Fibroblast of mammary gland (primary cell): ENCODE results near the gene TLR9.
A peak's percentile ranks its signal among the peaks of the same experiment; 100 is the strongest.

Experiments
- DNase-seq: peaks from one replicate; pipeline ENCODE4 v3.0.0-alpha.2; 2010; ENCODE audit warnings: low read depth
- H3K4me3 ChIP-seq: 2 replicates; pipeline ENCODE4 v1.5.1; 2011; ENCODE audit warnings: low read depth, mild to moderate bottlenecking, low read length, moderate library complexity; ENCODE audit not compliant: control insufficient read depth
- CTCF ChIP-seq: conservative IDR thresholded peaks from 2 replicates; pipeline ENCODE4 v1.5.1; 2011; ENCODE audit warnings: low read depth, low read length, inconsistent platforms; ENCODE audit not compliant: control insufficient read depth, insufficient read depth

The TLR9 gene

DNA sequence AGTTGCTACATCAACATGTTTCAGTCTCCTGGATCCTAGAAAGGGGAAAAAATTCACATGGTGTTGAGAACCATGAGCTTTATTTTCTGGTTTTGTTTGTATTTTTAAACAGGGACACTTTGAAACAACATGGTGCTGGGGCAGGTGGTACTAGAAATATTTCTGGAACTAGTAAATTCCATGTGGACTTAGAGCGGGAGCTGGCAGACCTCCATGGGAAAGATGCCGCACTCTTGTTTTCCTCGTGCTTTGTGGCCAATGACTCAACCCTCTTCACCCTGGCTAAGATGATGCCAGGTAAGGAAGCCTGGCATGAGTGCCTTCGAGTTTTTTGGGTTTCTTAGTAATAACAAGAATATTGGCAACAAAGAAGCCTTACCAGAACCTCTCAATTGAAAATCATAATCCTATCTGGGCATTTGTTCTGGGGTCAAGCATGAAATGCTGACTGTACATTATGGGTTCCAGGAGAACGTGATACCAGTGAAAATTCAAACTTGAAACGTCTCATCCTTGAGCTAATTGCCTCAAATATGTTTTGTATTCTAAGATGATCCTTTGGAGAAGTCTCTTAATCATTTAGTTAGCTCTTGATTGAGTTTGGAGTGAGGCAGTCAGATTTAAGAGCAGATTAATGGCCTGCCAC lies 19.6 kb downstream of the TLR9 start:
- no peak overlapping the region for H3K4me3 ChIP-seq
- DNase-seq: peak; percentile 21
- no peak for TF ChIP-seq CTCF

DNA sequence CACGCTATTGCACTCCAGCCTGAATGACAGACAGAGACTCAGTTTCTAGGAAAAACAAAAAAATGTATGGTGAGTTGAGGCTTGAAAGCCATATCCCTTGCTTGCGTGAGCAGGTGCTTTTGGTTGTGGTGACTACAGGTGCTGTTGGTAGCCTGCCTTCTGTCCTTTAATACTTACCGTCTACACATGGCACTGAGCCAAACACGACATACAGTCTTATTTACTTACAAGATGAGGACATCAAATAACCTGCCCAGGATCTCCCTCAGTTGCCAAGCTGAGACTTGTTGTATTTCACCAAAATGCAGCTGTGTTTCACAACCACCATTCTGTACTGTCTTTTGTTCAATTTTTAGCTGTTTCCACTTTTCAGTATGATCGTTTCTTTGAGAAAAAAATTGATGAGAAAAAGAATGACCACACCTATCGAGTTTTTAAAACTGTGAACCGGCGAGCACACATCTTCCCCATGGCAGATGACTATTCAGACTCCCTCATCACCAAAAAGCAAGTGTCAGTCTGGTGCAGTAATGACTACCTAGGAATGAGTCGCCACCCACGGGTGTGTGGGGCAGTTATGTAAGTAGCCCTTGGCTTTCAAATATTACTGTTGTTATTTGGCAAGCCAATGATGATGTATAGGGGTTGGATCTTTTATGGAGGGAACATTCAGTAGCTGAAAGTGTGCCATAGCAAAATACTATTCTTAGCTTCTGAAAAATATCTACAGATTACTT lies 20.9 kb downstream of the TLR9 start:
- DNase-seq: peak; percentile 35
- no peak for TF ChIP-seq CTCF
- no peak overlapping the region for H3K4me3 ChIP-seq

GRCh38 chr3:52203701-52204100 lies 21.7 kb downstream of the TLR9 start:
- TF ChIP-seq CTCF: no peak
- no peak overlapping the region for H3K4me3 ChIP-seq
- DNase-seq: no peak

GRCh38 chr3:52202384-52203077 lies 22.9 kb downstream of the TLR9 start:
- no peak for DNase-seq
- no peak overlapping the region for H3K4me3 ChIP-seq
- no peak for TF ChIP-seq CTCF

DNA sequence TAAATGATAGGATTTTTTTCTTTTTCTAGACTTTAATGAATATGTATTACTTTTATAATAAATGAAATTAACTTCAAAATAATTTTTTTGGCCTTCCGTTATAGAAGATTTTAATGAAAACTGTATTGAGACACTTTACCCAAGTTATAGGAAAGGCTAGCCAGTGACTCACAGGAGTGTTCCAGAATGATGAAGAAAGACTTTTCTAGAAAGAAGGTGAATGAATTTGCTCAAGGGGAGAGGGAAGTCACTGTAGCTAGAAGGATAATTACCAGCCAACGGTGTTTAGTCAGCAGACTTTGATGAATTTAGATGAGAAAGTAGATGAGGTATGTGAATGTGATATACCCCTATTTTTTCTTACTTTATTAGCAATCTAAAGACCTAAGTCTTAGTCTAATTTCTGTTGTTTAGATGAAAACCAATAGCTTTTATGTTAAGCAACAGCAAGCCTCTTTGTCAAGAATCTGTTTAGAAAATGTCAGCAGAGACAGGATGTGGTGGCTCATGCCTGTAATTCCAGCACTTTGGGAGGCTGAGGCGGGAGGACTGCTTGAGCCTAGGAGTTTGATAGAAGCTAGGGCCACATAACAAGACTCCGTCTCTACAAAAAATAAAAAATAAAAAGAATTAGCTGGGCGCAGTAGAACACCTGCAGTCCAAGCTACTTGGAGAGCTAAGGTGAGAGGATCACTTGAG lies 24.3 kb downstream of the TLR9 start:
- H3K4me3 ChIP-seq: no peak overlapping the region
- peak; percentile 12 for DNase-seq
- TF ChIP-seq CTCF: no peak
